Medulla oblongata (tissue), 1 donor: ENCODE data around the gene NOD1.
A peak's percentile ranks its signal among the peaks of the same experiment; 100 is the strongest.

Experiments
- DNase-seq: peaks from one replicate; pipeline ENCODE4 v3.0.0-alpha.2; 2015; ENCODE audit errors: extremely low spot score

The NOD1 gene

DNA sequence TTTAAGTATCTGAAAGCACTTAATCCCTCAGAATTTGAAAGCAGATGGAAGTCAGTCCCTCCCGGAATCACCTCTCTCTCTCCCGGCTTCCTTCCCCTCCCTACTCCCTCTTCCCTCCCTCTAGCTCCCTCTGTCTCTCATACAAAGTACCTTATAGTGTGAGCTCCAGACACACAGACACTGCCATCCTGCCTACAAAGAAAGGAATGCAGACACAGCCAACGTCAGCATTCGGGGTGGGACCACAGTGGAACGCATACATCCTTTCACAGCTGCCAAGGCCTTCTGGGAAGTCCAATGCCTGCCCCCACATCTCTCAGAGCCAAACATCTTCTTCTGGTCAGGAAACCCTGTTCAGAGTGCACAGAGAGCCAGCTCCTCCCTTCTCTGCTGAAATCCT, 9.3 kb downstream of the NOD1 start:
- peak; percentile 50 for DNase-seq

DNA sequence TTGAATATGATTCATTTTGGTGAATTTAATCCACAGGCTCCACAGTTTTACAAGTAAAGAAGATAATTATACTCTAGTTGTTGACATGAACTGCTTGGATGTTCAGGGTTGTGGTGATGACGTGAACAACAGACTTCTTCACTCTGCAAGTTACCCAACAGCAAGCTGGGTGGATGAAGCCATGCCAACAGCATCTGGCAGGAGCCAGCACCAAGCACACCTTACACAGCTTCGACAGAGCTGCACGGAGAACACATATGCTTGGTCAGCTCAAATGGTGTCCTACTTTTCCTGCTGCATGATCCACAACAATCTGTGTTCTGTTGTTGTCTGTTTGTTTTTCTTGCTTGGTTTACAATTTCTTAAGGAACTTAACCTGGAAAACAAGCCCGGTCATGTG, 9.8 kb downstream of the NOD1 start:
- no peak for DNase-seq

DNA sequence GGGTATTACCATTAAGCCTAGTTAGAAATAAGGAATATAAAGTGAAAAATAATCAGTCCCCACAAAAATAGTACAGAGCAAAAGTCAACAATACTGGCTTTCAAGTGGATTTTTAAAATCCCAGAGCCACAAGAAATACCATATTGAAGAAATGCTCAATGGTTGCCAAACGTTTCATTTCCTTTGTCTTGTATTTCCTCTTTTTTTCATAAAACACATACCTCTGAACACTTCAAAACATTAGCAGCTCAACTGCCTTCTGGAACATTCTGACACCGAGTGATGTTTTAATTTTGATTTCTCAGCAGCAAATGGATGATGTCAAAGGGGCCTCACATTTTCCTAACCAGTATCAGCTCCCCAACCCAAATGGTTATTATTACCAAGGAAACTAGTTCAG, 10.5 kb downstream of the NOD1 start:
- no peak for DNase-seq

DNA sequence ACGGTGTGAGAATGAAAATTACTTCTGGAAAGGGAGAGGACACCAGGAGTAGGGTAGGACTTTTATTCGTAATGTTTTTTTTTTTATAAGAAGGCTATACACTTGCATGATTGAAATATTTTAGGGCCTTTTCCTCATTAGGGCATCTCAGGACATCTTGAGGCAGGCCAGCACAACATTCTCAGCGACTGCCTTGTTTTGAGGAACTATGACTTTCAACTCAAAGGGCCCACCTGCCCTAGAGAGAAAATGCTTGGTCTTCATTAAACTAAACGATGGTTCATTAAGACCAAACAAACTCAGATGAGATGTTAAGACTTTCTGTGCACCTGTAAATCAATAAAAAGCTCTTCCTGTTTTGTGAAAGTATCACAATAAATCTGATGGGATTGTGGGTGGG, 11.3 kb downstream of the NOD1 start:
- no peak for DNase-seq

DNA sequence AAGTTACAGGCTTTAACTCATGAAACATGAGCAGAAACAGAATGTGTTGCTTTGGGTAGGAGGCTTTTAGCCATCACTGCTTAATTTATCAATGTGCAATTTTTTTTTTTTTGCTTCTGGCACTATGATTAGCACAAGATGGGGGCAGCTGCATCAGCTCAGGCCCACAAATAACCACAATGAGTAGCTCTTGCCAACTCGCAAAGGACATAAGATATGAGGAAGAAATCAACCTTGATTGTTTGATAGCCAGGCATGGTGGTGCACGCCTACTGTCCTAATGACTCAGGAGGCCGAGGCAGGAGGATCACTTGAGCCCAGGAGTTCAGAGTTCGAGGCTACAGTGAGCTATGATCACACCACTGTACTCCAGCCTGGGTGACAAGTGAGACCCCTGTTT, 12.3 kb downstream of the NOD1 start:
- no peak for DNase-seq

DNA sequence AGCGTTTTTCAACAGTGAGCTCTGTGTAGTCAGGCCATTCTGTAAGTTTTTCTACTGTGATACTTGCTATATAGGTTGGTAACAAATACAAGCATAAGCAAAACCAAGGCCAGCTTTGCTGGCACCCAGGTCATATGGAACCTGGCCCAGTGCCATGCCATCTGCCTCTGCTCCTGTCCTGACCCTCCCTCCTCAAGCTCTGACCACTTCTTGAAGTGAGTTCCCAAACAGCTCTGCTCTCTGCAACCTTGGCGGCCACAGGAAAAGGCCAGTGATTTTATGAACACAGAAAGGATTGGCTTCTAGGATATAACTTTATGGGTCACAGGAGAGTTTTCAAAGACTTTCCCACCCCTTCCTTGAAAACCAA, 12.8 kb downstream of the NOD1 start:
- no peak for DNase-seq

DNA sequence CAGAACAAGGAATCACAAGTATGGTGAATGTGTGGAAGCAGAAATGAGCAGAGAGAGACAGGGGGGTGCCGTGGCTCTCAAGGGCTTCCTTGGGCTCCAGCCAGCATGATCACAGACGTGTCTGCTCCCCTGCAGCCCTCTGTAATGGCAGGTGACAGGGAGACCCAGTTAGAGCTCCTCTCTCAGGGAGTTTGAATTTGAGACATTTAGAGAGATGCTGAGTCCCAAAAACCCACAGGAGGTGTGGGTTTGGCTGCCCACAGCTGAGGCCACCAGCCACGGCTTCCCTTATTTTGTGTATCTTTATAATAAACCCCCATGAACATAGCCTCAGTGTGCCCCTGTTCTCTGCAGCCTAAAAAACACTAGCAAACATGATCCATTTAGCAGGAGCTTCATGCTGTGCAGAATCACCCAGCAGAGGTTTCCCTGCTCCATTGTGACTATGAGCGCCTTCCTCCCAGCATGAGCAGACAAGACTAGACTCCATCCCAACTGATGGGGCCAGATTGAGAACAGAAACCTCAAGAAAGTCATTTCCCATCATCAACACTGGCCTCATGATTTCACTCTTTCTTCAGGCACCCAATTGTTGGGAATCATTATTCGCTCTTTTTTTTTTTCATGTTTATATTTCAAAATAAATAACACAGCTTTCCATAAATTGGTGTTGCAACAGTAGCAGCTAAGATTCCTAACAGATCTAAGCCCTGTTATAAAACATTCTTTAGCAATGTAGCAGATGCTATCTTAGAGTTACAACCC, 13.4 kb downstream of the NOD1 start:
- no peak for DNase-seq

DNA sequence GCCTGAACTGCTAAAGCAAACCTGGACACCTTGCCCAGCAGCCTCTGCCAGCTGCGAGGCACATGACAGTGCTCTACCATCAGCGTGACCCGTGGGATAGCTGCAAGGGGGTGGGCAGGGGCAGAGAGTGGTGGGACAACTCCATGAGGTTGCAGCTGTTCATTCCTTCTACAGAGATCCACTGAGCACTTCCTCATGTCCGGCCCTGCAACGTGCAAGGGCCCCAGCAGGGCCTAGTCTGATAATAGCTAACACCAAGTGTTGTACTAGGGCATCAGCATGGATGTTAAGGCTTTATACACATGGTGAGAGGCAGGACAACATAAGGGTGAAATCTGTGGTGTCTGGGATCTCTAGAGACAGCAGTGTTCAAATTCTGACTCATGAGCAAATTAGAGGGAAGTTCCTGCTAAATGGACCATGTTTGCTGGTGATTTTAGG, 14.3 kb downstream of the NOD1 start:
- no peak for DNase-seq

DNA sequence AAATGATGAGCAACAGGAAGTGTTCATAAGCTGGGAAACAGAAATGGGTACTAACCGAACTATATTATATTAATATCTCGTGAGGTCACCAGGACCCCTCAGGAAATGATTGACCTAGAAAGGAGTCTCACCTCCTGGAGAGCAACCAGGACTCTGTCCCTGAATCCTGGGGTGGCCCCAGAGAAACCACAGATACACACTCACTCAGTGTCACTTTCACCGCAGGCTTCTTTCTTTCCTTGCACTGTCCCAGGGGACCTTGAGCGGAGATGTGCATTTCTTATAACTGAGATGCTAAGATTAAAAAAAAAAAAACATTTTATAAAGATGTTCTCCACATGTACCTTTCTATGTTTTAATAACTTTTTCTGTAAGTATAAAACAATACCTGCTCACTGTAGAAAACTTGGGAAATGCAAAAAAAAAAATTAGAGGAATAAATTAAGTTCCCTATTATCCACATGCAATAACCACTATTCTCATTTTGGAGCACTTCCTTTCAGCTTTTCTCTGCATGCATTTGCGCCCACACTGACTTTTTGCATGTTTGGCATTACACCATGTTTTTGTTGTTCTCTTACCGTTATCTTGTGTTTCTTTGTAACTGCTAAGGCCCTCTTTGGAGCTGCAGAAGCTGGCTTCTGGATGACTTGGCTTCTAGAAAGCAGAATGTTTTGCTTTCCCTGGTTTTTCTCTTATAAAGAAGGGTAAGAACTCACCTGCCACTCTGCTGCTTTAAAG, 15.0 kb downstream of the NOD1 start:
- DNase-seq: no peak

DNA sequence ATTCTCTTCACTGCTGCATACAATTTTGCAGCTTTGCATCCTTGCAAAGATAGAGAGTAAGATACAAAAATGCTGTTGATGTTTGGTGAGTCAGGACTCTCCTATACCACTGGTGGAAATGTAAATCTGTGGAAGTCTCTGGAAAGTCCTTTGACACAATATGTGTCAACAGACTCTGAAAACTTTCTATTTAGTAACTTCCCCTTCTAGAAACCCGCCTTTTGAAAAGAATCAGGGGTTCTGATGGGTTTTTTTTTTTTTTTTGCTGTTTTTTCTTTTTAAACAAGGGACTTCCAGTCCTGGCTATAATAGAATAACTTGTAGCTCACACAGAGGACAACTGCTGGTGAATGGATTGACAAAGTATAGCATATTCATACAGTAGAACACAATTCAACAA, 16.4 kb downstream of the NOD1 start:
- DNase-seq: no peak

DNA sequence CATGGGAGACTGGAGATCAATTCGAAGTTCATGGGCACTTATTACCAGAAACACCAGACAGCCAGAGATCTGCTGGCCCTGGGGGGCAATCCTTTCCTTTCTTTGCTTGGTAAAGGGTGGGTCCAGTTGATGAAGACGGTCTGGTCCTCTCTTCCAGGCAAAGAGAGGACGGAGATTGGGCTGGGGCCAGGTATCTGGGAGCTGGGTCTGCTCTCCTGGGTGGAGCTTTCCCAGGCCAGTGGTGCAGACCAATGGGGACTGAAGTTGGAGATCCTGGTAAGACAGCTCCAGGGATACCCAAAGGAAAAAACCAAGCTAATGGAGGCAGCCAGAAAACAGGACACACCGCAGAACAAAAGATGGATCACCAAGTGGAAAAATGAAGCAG, 18.3 kb downstream of the NOD1 start:
- DNase-seq: no peak

DNA sequence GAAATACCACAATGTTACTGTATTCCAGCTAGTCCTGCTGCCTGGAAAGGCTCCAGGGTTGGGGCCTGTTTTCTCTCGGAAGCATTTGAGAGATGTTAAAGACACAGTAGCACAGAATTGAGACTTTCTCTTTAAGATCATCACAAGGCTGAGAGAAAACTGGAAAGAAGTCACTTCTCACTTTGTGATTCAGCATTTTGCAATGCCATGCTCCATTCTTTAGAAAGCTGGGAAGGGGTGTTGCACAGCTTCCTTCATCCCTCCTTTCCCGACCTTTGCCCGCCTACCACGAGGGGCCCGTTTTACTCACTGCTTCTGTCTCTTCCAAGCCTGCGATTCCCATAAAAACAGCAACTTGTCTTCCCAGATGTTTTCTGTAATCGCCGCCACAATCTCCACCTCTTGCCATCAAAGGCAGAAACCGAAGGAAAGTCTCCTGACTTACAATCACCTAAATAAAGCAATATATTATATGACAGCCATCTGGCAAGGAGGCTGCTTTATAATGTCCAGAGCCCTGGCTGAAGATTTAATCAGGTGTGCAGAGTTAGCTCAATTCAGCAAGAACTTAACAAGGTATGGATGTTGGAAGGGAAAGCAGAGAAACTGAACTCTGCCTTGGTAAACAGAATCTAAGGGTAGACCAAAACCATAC, 18.9 kb downstream of the NOD1 start:
- DNase-seq: no peak

DNA sequence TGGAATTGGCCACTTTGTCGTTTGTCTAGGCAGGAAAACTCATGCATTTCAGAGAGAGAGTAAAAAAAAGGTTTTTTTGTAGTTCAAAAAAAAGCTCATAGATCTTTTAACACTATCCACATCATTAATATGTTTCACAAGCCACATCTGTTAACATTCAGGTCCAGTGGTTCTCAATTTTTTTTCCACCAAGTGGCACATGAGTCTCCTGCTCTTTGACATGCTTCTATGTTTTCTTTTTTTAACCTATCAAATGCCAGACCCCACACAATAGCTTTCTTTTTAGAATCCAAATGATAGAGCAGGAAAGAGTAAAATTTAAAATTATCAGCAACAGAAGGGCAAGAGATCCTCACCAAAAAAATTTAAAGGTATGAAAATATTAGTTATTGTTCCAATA, 20.3 kb downstream of the NOD1 start:
- no peak for DNase-seq

DNA sequence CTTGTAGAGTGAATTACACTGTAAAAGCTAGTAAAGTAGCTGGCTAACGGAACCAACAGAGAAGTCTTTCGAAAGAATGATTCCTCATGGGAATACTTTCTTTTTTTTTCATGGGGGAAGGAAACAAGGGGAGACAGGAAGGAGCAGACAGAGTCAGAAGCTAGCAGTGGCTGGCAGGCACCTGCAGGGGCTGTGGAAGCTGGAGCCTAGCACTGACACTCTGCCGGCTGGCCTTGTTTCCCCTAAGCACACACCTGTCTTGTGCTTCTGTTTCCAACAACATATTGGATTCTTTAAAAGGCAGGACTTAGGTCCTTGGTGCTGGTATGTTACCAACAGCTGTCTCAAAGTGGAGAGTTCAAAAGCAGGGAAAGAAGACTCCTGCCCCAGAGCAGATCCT, 24.7 kb downstream of the NOD1 start:
- DNase-seq: no peak

DNA sequence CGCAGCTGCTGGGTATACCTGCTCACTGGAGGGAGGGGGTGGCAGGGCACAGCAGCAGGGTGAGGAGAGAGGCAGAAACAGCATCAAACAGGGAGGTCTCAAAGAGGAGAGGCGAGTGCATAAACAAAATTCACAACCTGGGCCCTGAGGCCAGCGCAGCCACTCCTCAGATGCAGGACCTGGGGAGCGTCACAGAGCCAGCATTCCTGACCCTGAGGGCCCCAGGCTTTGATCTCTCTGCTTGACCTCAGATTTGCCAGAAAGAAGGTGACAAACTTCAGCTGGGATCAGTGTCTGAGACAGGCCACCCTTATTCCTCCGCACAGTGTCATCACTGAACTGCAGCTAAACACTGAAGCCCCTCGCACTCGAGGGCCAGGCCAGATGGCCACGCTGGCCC, 25.6 kb downstream of the NOD1 start:
- no peak for DNase-seq

DNA sequence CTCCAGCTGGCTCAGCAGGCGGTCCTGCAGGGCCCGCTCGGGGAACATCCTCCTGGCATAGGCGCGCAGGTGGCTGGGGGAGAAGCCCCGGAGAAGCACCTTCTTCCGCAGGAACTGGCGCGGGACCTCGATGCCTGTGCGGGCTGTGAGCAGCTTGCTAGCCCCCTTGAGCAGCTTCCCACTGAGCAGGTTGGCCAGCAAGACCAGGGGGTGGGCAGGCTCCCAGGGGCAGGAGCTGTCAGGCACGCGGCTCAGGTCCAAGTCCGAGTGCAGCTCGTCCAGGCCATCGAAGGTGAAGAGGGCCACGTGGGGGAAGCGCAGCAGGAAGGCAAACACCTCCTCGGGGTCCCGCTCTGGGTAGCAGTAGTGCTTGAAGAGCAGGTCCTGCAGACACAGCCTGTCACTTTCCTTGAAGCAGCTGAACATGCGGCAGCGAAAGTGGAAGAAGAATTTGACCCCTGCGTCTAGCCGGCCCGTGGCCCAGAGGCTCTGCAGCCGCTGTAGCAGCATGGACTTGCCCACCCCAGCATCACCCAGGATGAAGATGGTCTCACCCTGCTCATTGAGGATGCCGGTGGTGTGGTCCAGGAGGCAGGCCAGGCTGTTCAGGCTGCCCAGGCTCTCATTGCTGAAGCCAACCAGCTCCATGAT, 26.2 kb downstream of the NOD1 start:
- DNase-seq: no peak

DNA sequence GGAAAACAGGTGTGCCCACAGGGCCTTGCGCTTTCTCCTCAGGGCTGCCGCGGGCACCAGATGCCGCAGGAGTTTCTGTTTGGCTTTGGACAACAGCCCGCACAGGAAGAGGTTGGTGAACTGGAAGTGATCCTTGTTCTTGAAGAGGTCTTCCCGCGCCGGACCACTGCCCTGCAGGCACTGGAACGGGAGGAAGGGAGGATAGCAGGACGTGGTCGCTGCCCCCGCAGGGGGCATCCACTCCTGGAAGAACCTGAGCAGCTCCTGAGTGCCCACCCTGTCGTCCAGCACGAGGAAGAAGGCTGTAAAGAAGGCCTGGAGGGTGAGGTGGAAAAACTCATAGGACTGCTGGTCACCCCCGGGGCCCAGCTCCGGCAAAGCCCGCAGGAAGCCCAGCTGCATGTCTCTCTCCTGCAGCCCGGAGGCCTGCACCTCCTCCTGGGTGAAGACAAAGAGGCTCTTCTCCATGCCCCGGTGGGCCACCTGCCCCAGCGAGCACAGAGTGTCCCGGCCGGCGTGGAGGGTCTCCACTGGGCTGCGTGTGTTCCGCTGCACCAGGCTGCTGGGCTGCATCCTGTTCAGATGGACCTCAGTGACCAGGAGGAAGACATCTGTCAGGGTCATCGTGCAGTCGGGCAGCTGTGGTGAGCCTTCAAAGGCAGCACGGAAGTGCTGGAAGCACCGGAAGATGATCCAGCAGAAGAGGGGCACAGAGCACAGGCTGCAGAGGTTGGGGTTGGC, 26.9 kb downstream of the NOD1 start:
- no peak for DNase-seq

DNA sequence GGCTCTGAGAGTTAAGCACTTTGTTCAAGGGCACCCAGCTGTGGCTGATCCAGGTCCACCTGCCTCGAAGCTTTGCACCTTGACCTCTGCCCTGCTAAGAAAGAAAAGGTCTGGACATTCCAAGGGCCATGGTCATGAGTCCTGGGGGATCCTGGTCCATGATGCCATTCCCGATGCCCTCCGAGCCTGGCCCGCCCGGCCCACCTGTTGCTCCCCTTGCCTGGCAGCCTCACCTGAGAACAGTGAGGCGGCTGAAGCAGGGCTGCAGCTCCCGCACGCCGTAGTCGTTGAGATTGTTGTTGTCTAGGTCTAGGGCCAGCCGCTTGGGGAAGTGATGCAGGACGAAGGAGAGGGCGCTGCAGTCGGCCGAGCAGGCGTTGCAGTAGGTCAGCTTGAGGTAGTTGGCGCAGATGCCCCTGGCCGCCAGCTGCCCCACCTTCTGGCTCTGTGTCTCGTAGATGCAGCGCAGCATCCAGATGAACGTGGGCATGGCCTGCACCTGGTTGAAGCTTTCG, 27.5 kb downstream of the NOD1 start:
- DNase-seq: no peak

DNA sequence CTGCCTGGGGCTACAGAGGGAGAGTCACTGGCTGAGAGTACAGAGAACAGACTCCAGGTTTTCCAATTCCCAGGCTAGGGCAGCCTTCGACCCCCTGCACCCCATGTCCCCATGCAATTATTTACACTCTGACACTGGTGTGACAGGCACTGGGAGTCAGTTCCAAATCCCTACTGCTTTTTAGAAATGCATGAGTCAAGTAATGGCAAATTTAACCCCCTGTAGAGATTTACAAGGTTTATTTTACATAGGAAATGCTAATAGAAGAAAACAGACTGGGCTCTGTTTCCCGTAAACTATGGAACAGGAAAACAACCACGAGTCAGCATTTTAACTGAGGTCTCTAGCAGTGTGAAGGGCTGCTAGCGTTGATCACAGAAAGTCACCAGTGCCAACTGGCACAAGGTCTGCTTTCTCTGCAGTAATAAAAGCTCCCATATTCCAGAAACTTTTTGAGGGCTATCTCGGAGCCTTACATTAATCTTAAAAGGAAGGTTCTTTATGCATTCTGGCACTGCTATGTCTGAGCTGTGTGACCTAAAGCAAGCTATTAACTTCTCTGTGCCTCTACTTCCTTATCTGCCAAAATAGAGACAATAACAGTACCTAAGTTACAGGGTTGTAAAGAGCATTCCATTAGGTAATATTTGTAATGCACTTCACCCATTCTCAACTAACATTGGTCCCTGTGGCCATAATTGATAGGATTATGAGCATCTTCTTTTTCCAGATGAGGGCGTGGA, 28.2 kb downstream of the NOD1 start:
- no peak for DNase-seq

DNA sequence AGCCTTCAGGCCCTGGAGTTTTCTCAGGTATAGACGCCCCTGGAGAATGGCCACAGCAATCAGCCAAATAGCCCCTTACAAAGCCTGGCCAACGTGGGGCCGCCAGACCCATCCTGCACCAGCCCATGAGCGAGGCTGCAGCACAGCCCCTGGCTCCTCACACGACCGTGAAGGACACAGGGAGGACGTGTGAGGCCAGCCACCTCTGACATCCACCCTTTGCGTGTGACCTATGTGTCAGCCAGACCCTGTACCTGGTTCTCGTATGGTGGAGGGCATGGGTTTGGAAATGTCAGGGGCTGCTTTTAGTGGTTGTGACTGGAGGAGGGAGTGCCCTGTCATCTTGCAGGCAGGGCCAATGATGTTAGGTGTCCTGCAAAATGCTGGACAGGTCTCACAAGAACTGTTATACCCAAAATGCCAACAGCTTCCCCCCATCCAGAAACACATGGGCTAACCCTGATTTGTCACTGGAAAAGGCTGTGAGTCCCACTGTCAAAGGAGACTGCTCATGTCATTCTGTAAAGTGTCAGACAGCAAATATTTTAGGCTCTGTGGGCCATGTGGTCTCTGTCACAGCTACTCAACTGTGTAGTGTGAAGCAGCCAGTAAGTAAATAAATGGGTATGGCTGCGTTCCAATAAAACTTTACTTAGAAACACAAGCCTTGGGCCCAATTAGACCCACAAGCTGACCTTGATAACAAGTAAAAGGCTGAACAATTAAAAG, 30.0 kb downstream of the NOD1 start:
- no peak for DNase-seq
